HG03439 (cell line): ENCODE data around the gene CCDC91.
A peak's percentile ranks its signal among the peaks of the same experiment; 100 is the strongest.

Experiments used
- ATAC-seq: cut with Tn5 transposase; IDR thresholded peaks from one replicate; pipeline ENCODE4 v1.9.1; 2021; ENCODE audit warnings: mild to moderate bottlenecking, moderate library complexity; ENCODE audit not compliant: unreplicated experiment

CCDC91 gene

GRCh38 chr12:28190321-28191050 is at the start of gene CCDC91:
TSS of gene CCDC91 (plus strand) at chr12:28190456. CDS start at chr12:28257216, 66,760 bp downstream.
- ATAC-seq = peak; percentile 91

- no peak for ATAC-seq
Measured at GRCh38 chr12:28144059-28144458, 46.2 kb upstream of the CCDC91 start.

GRCh38 chr12:28144532-28144931 is 45.7 kb upstream of the CCDC91 start:
- no peak for ATAC-seq

- no peak for ATAC-seq
Measured at GRCh38 chr12:28145216-28145615, 45.0 kb upstream of the CCDC91 start.

- no peak for ATAC-seq
Measured at GRCh38 chr12:28149279-28149678, 41.0 kb upstream of the CCDC91 start.

- ATAC-seq = no peak
Measured at GRCh38 chr12:28156362-28156761, 33.9 kb upstream of the CCDC91 start.

GRCh38 chr12:28156804-28157203 is 33.5 kb upstream of the CCDC91 start:
- ATAC-seq = no peak

GRCh38 chr12:28158353-28158752 is 31.9 kb upstream of the CCDC91 start:
- no peak for ATAC-seq

- no peak for ATAC-seq
Measured at GRCh38 chr12:28159688-28160087, 30.6 kb upstream of the CCDC91 start.

GRCh38 chr12:28161697-28162096 is 28.6 kb upstream of the CCDC91 start:
- ATAC-seq = no peak

- ATAC-seq = no peak
Measured at GRCh38 chr12:28162697-28163096, 27.6 kb upstream of the CCDC91 start.

GRCh38 chr12:28164644-28165275 is 25.5 kb upstream of the CCDC91 start:
- ATAC-seq = no peak

- no peak for ATAC-seq
Measured at GRCh38 chr12:28167981-28168485, 22.2 kb upstream of the CCDC91 start.

GRCh38 chr12:28171356-28172060 is 18.7 kb upstream of the CCDC91 start:
- ATAC-seq = no peak

GRCh38 chr12:28172434-28173030 is 17.7 kb upstream of the CCDC91 start:
- no peak for ATAC-seq

GRCh38 chr12:28173440-28173839 is 16.8 kb upstream of the CCDC91 start:
- no peak for ATAC-seq

- ATAC-seq = no peak
Measured at GRCh38 chr12:28175098-28175589, 15.1 kb upstream of the CCDC91 start.

GRCh38 chr12:28176295-28176694 is 14.0 kb upstream of the CCDC91 start:
- no peak for ATAC-seq

- no peak for ATAC-seq
Measured at GRCh38 chr12:28177461-28177860, 12.8 kb upstream of the CCDC91 start.

- no peak for ATAC-seq
Measured at GRCh38 chr12:28177905-28178304, 12.4 kb upstream of the CCDC91 start.

- no peak for ATAC-seq
Measured at GRCh38 chr12:28178775-28179174, 11.5 kb upstream of the CCDC91 start.
